ENCODE data around the gene MED29.

GRCh38 chr19:39413911-39414608 is 22.9 kb downstream of the MED29 start:
- TF ChIP-seq CTCF (IDR thresholded peaks at IDR 0.05) (no peak), POLR2A (IDR thresholded peaks at IDR 0.05) (no peak), EP300 (IDR thresholded peaks at IDR 0.05) (no peak)

Data from ovary (tissue), 3 donors.